Ammon's horn (tissue), 1 donor: ENCODE data around the gene CDKN2B.
A peak's percentile ranks its signal among the peaks of the same experiment; 100 is the strongest.
"Not testable (repeated sequence)": the region's sequence is repeated elsewhere in the genome, so short reads cannot be mapped to it uniquely, and the experiment has no call there.

Source experiments
- DNase-seq: peaks from one replicate; pipeline ENCODE4 v3.0.0-alpha.2; 2016; ENCODE audit warnings: low spot score

CDKN2B gene

DNA sequence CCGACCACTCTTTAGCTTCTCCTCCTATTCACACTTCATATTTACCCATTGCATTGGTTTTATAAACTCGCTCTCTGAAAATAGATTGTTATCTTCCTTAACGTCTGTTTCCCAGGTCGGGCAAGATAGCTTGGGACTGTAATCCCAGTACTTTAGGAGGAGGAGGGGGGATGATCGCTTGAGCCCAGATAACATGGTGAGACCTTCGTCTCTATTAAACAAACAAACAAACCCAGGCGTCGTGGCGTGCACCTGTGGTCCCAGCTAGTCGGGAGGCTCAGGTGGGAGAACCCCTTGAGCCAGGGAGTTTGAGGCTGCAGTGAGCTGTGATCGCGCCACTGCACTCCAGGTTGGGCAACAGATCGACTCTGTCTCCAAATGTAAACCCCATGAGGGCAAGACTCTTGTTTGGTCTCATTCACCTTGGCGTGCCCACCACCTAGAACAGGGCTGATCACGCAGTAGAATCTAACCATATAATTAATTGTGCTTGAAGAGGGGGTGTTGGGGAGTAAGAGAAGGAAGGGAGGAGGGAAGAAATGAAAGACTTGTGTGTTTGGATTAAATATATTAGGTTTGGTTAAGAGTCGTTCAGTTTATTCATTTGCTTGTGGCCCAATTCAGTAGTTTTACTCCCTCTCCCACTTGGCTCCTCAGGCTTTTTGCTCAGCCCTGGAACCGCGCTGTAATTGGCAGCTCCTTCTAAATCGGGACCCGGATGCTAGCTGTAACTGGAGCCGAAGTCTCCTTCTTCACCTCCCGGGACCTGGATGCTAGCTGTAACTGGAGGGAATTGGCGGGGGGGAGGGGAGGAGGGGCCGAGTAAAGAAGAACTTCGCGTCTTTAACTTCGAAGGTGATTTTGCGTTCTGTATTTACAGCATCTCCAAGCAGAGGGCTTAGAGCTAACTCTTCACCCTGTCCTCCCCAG, 39.8 kb downstream of the CDKN2B start:
- DNase-seq, result no peak

- no peak for DNase-seq
Measured at GRCh38 chr9:21968331-21969010, 40.6 kb downstream of the CDKN2B start.

- no peak for DNase-seq
Measured at GRCh38 chr9:21967702-21968101, 41.4 kb downstream of the CDKN2B start.

DNA sequence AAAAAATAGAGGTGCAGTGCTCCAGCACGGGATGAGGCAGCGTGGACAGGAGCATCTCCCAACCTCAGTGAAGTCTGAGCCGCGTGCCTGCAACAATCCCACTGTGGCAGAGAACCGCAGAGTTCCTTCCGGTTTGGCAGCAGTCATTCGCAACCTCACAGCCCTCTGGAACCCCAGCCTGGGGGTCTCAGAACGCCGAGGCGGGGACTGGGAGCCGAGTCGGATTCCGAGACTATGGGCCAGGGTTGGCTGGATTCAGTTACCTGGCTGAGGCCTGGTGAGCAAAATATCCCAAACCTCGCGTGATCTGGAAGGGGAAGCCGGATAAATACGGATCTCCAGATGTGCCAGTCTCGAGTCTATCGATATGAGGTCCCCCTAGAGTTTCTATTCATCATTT, 41.9 kb downstream of the CDKN2B start:
- no peak for DNase-seq

- DNase-seq, result no peak
Measured at GRCh38 chr9:21966140-21966851, 42.8 kb downstream of the CDKN2B start.

DNA sequence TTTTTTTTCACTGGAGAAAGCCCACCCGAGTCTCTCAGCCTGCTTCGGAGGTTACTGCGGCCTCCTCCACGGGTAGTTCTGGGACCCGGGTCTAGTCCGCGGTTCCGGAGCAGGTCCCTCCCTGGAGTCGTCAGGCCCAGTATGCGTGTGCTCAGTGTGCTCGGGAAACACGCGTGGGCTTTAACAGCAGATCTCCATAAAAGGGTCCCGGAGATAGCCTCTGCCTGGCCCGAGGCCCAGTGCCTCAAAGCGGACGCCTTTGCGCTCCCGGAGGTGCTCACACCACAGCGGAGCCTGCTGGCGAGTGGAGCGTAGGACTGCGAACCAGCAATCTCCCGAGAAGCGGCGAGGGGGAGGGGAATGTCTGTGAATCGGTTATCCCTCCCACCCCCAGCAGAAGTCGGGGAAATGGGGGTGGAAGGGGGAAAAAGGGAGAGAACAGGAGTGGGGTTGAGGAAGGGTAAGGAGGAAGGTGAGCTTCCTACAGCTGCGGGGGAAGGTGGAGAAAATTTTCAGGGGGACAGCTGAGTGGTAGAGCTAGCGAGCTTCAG, 43.6 kb downstream of the CDKN2B start:
- peak; percentile 19 for DNase-seq

DNA sequence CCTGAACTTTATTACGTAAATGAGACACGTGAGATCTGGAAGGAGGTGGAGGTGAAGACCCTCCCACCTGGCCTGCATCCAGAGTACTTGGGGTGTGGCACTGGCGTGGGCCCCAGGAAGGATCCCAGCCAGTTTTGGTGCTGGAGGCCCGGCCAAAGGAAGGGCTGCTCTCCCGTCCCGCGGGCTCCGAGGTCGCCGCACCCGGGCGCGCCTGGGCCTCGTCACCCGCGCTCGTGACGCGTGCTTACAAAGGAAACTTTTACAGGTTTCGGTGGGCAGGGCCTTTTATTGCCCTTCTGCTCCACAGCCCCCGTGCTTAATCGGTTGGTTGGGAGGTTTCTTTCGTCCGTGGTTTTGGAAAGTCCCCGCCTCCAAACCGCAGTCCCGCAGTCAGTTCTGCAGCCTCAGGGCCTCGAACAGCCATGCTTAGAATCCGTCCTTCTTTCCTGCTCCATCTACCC, 44.1 kb downstream of the CDKN2B start:
- DNase-seq, result no peak

DNA sequence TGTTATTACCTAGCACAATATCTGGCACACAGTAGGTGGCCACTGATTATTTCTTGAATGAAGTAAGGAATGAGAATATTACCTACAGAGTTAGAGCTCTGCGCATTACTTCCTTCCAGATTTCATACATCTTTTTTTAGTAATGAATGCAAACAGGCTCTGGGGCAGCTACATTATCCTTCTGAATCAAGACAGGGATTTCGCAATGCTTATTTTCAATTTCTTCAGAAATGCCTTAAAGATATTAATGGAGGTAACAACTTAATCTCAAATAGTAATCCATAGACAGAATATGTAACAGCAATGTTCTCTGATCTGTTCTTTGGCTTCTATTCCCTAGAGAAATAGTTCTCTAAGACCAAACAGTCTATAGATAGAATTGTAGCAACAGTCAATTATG, 47.5 kb downstream of the CDKN2B start:
- DNase-seq, result no peak

GRCh38 chr9:21959268-21959667, 49.8 kb downstream of the CDKN2B start:
- not testable (repeated sequence) for DNase-seq

DNA sequence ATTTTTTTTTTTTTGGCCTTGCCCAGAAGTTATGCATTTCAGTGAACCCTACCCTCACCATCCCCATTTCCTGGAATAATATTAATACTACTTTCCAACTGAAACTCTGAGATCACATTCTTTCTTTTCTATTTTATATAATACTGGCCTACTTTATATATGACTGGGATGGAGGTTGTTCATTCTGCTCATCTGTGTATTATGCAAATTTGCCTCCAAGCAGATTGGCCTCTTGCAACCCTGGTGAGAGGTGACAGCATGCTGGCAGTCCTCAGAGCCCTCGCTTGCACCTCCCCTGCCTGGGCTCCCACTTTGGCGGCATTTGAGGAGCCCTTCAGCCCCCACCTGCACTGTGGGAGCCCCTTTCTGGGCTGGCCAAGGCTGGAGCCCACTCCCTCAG, 50.3 kb downstream of the CDKN2B start:
- DNase-seq, result no peak
